Measurements from ENCODE around the gene MYH15.

GRCh38 chr3:108546692-108547091 is 36.3 kb upstream of the MYH15 start:
- TF ChIP-seq CTCF (IDR thresholded peaks at IDR 0.05) (no peak), EP300 (IDR thresholded peaks at IDR 0.05) (no peak), POLR2A (IDR thresholded peaks at IDR 0.05) (no peak), POLR2AphosphoS5 (IDR thresholded peaks at IDR 0.05) (no peak)
